Central memory CD8-positive, alpha-beta T cell (primary cell): ENCODE measurements around the gene CNR2.
"Not testable (repeated sequence)": the region's sequence is repeated elsewhere in the genome, so short reads cannot be mapped to it uniquely, and the experiment has no call there.

Experiments used
- ATAC-seq: fragments of 150-1000 bp; cut with Tn5 transposase; replicated peaks from 2 replicates; pipeline ENCODE4 v1.10.0; 2022; ENCODE audit warnings: mild to moderate bottlenecking, moderate FRiP score, moderate number of reproducible peaks; ENCODE audit not compliant: poor library complexity, severe bottlenecking; ENCODE audit errors: extremely low read depth
- DNase-seq, 2 donors: peaks; one replicate each; pipeline ENCODE4 v3.0.0; 2021; ENCODE audit warnings: low spot score in 2 of 2
- H3K27ac Mint-ChIP-seq: one replicate; pipeline ENCODE4 v1.8.0; 2022; ENCODE audit warnings: low read depth, mild to moderate bottlenecking, moderate library complexity, mixed read lengths
- H3K27me3 Mint-ChIP-seq: one replicate; pipeline ENCODE4 v1.8.0; 2022; ENCODE audit warnings: mixed read lengths
- H3K36me3 Mint-ChIP-seq: one replicate; pipeline ENCODE4 v1.8.0; 2022; ENCODE audit warnings: mild to moderate bottlenecking, moderate library complexity, mixed read lengths; ENCODE audit not compliant: insufficient read depth
- H3K4me1 Mint-ChIP-seq: one replicate; pipeline ENCODE4 v1.8.0; 2022; ENCODE audit warnings: mixed read lengths
- H3K4me3 Mint-ChIP-seq: one replicate; pipeline ENCODE4 v1.8.0; 2022; ENCODE audit warnings: mild to moderate bottlenecking, moderate library complexity, mixed read lengths
- H3K9me3 Mint-ChIP-seq: one replicate; pipeline ENCODE4 v1.8.0; 2022; ENCODE audit warnings: mixed read lengths

CNR2 gene

DNA sequence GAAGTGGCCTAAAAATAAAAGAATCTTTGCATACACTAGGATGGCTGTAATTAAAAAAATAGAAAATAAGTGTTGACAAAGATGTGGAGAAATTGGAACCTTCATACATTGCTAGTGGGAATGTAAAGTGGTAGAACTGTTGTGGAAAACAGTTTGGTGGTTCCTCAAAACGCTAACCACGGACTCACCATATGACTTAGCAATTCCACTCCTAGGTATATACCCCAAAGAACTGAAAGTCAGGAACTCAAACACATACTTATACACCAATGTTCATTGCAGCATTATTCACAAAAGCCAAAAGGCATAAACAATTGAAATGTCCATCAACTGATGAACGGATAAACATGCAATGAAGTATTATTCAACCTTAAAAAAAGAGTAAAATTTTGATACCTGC lies 77.1 kb downstream of the CNR2 start:
- no peak for ATAC-seq
- no peaks in the 10 kb centered on the region for H3K36me3 Mint-ChIP-seq
- no peaks in the 10 kb centered on the region for H3K9me3 Mint-ChIP-seq
- no peak for DNase-seq
- peaks cover 10% of the 10 kb centered on the region for H3K27me3 Mint-ChIP-seq
- H3K4me3 Mint-ChIP-seq, result no peak overlapping the region
- H3K4me1 Mint-ChIP-seq, result no peaks in the 10 kb centered on the region
- H3K27ac Mint-ChIP-seq, result no peak overlapping the region

DNA sequence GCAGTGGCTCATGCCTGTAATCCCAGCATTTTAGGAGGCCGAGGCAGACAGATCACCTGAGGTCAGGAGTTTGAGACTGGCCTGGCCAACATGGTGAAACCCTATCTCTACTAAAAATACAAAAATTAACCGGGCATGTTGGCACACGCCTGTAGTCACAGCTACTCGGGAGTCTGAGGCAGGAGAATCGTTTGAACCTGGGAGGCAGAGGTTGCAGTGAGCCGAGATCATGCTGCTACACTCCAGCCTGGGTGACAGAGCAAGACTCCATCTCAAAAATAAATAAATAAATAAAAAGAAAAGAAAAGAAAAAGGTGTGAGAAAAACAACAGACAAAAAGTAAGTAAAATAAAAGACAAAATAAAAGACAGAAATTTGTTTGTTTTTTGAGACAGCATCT lies 79.0 kb downstream of the CNR2 start:
- not testable (repeated sequence) for H3K9me3 Mint-ChIP-seq, ATAC-seq, H3K4me3 Mint-ChIP-seq, H3K4me1 Mint-ChIP-seq, H3K27ac Mint-ChIP-seq, H3K36me3 Mint-ChIP-seq, DNase-seq
- peaks cover 10% of the 10 kb centered on the region for H3K27me3 Mint-ChIP-seq

- no peak overlapping the region for H3K4me3 Mint-ChIP-seq
- no peaks in the 10 kb centered on the region for H3K27me3 Mint-ChIP-seq
- H3K36me3 Mint-ChIP-seq, result peaks cover 4% of the 10 kb centered on the region
- no peak for ATAC-seq
- no peak for DNase-seq
- no peaks in the 10 kb centered on the region for H3K9me3 Mint-ChIP-seq
- H3K4me1 Mint-ChIP-seq, result peaks cover 21% of the 10 kb centered on the region
- H3K27ac Mint-ChIP-seq, result no peak overlapping the region
These were observed 85.4 kb downstream of the CNR2 start for GRCh38 chr1:23827717-23828116.

DNA sequence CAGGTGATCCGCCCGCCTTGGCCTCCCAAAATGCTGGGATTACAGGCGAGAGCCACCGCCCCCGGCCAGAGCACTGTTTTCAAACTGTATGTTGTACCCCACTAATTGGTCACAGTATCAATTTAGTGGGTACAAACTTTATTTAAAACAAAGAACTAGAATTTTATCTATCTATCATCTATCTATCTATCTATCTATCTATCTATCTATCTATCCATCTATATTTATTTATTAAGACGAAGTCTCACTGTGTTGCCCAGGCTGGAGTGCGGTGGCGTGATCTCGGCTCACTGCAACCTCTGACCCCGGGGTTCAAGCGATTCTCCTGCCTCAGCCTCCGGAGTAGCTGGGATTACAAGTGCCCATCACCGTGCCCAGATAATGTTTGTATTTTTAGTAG lies 86.6 kb downstream of the CNR2 start:
- H3K27me3 Mint-ChIP-seq, DNase-seq, H3K9me3 Mint-ChIP-seq, H3K36me3 Mint-ChIP-seq, ATAC-seq: not testable (repeated sequence)
- Mint-ChIP-seq H3K4me3 (peak overlapping the region; percentile 90), H3K27ac (peak overlapping the region; percentile 41), H3K4me1 (peaks cover 21% of the 10 kb centered on the region)

- Mint-ChIP-seq H3K4me3 (peak overlapping the region; percentile 90), H3K27ac (peak overlapping the region; percentile 92), H3K27me3 (no peaks in the 10 kb centered on the region), H3K9me3 (no peaks in the 10 kb centered on the region), H3K36me3 (peaks cover 4% of the 10 kb centered on the region), H3K4me1 (peaks cover 21% of the 10 kb centered on the region)
- ATAC-seq (peak; percentile 50), DNase-seq (no peak)
These were observed 87.2 kb downstream of the CNR2 start for GRCh38 chr1:23825762-23826522.

DNA sequence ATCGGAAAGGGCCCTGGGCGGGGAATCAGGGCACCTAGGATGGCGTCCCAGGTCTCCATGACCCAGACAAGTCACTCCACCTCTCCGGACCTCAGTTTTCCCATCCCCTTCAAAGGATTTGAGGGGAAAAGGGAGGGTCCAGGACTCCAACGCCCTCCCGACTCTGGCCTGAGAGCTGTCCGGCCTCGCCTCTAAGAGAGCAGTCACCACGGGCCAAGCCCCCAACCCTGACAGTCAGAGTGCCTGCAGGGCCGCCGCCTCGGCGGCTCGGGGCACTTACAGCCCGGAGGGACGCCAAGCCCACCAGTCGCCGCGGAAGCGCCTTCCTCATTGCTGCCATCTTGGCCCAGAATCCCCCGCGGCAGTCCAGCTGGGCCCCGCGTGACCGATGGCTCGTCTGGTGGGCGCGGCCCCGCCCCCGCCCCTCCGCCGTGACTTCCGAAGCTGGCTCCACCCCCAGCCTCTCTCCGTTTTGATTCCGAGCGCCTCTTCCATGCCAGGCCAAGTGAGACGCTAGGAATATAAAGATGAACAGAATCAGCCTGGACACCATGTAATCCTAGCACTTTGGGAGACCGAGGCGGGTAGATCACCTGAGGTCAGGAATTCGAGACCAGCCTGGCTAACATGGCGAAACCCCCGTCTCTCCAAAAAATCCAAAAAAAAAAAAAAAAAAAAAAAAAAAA lies 87.9 kb downstream of the CNR2 start, which contains the start of gene HMGCL:
HMGCL (minus strand) TSS at position 354 of the 686 bp plus-strand sequence; CDS start at position 340, 14 bp downstream.
- Mint-ChIP-seq H3K36me3 (peaks cover 4% of the 10 kb centered on the region), H3K27ac (peak within 1 kb of the TSS; percentile 92), H3K9me3 (no peaks in the 10 kb centered on the region), H3K4me3 (peak within 1 kb of the TSS; percentile 90), H3K4me1 (peaks cover 21% of the 10 kb centered on the region), H3K27me3 (no peaks in the 10 kb centered on the region)
- peak; percentile 66 to 73 for DNase-seq
- peak; percentile 98 for ATAC-seq

- Mint-ChIP-seq H3K27me3 (no peaks in the 10 kb centered on the region), H3K9me3 (no peaks in the 10 kb centered on the region), H3K4me3 (peak overlapping the region; percentile 90), H3K27ac (peak overlapping the region; percentile 92), H3K4me1 (peaks cover 21% of the 10 kb centered on the region), H3K36me3 (peaks cover 6% of the 10 kb centered on the region)
- ATAC-seq (peak; percentile 11), DNase-seq (no peak)
These were observed 88.5 kb downstream of the CNR2 start for GRCh38 chr1:23824711-23825075.

DNA sequence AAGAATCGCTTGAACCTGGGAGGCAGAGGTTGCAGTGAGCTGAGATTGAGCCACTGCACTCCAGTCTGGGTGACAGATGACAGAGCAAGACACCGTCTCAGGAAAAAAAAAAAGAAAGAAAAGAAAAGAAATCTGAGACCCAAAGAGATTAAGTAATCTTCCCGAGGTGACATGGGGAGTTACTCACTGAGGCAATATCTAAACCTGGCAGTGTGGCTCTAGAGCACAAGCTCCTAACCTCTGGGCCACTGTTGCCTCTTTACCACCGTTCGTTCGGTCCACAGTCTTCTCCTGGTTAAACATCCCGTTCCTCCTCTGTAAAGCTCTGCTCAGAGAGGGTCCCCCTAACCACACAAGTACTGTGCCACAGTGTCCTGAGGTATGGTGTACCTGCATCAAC lies 89.4 kb downstream of the CNR2 start:
- Mint-ChIP-seq H3K27me3 (no peaks in the 10 kb centered on the region), H3K36me3 (peaks cover 9% of the 10 kb centered on the region), H3K4me1 (peaks cover 21% of the 10 kb centered on the region), H3K9me3 (no peaks in the 10 kb centered on the region), H3K27ac (no peak overlapping the region), H3K4me3 (peak overlapping the region; percentile 54)
- ATAC-seq, result no peak
- no peak for DNase-seq
